DMS79 treated with DMSO at 0.1 percent for 48 hours (cell line): ENCODE results near the gene RMI1.
A peak's percentile ranks its signal among the peaks of the same experiment; 100 is the strongest.
"Not testable (repeated sequence)": the region's sequence is repeated elsewhere in the genome, so short reads cannot be mapped to it uniquely, and the experiment has no call there.

Experiments
- DNase-seq: peaks from one replicate; lab custom pipeline; 2025; lab: John Stamatoyannopoulos, UW

The RMI1 gene

DNA sequence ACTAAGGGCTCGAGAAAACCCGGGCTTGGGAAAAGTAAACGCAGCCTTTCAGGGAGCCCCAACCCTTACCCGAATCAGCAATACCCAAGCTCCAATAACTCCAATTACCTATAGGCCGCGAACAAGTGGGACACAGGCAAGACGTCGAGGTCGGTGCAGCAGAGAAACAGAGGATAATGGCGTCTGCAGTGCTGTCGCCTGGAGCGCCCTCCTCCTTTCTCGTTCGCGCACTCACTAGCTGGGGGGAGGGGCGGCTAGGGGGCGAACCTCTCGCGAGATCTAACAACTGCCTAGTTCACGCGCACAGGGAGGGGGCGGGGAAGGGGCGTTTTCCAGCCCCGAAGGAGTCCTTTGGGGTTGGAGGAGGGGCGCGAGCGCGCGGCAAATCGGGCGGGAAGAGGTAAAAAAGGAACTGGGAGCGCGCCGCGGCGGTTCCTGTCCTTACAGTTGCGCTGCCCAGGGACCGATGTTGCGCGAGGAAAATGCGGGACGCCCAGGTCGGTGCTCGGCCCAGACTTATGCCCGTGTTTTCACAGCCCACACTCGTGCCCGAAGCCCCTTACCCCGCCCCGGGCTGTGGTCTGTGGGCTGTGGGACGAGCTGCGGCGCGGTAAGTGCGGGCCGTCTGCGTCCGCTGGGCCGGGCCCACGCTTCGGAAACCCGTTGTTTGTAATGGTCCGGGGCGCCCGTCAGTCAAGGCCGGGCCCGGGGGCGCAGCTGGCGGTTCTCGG lies at the start of gene RMI1:
Gene RMI1, plus strand, starts transcription at position 411 of the 731 bp plus-strand sequence. CDS start 20,182 bp downstream, outside the sequence.
- peak; percentile 77 for DNase-seq

DNA sequence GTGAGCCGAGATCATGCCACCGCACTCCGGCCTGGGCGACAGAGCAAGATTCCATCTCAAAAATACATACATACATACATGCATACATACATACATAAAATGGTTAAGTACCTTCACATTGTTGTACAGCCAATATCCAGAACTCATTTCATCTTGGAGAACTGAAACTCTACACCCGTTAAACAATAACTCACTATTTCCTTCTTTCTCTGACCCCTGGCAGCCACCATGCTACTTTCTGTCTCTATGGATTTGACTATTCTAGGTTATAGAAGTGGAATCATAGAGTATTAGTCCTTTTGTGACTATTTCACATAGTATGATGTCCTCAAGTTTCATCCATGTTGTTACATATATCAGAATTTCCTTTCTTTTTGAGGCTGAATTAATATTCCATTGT lies 49.7 kb upstream of the RMI1 start:
- no peak for DNase-seq

DNA sequence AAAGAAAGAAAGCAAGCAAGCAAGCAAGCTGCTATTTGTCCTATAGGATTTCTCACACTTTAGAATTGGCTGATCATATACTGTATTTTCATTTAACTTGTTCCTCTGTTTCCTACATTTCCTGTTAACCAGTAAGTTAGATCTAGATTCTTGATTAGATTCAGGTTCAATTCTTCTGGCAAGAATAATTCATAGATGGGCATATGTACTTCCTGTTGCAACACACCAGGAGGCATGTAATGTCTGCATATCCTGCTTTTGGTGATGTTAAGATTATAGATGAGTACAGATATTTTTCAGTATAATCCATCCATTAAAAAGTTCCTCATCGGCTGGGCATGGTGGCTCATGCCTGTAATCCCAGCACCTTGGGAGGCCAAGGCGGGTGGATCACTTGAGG lies 48.6 kb upstream of the RMI1 start:
- DNase-seq = no peak

DNA sequence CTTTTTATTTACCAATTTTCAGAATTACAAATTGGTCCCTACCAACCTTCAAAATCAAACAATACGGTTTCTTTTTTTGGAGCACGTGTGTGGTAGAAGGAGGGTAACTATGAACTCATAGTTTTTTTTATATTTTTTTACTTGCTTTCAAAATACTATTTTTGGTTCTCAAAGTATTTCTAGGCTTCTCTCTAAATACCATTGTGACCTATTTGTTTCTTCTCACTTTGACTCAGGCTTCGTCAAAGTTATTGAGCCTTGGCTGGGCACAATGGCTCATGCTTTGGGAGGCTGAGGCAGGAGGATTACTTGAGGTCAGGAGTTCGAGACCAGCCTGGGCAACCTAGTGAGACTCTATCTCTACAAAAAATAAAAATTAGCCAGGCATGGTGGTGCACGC lies 47.8 kb upstream of the RMI1 start:
- no peak for DNase-seq

DNA sequence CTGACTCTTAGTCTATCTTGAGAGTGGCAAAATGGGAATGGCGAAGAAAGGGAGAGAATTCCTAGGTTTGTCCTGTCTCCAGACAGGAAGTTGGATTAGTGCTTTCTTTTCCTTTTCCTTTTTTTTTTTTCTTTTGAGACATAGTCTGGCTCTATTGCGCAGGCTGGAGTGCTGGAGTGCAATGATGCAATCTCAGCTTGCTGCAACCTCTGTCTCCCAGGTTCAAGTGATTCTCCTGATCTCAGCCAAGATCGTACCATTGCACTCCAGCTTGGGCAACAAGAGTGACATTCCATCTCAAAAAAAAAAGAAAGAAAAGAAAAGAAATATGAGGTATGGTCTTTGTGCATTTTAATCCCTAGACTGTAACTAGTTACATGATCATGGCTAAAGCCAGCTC lies 46.8 kb upstream of the RMI1 start:
- no peak for DNase-seq

DNA sequence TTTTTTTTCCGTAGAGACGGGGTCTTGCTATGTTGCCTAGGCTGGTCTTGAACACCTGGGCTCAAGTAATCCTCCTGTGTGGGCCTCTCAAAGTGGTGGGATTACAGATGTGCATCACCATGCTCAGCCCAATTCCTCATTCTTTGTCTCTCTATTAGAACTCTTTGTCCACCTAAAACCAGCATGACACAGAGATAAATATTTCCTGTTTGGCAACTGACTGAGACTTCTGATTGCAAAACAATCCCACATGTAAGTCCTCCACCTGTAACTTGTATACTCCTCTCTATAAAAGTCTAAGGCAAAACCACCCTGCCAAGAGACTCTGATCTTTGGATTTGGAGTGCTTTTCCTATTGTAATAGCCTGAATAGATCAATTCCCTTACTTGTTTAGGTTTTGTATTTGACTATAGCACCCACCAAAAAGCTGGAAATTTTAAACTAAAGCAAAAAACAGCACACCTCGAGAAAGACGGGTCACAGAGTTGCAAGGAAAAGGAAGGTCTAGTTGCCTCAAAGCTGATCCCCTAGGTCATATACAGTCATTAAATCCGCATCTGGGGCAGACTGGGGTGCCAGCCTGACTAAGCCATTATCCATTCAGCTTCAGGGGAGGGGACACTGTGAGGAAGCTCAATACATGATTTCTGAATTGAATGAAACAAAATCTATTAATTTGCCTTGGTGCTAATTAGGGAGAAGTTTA lies 45.9 kb upstream of the RMI1 start:
- DNase-seq = no peak

DNA sequence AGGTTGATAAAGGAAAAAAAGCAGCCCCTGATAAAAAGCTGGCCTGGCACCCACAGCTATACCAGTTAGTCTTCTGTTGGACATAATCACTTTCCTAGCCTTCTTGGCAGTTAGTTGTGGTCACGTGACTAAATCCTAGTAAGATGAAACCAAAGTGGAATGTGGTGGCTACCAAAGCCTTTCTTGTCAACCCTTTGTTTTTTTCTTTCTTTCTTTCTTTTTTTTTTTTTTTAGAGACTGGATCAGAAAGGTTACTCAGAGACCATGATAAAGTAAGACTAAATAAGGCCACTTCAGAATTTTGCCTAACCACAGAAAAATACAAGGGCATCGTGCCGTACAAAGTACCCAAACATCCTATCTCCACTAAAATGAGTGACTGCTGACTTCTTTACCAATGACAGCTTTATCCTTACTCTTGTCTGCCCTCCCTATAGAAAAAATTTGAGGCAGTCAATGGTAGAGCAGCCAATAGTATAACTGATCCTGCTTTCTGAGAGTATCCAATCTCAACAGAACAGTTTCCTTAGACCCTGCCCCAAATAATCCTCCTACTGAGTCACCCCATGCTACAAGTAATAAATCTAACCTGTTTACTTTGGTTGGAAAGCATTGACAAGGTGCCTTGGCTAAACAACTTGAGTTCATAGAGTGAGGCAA lies 45.2 kb upstream of the RMI1 start:
- peak; percentile 6 for DNase-seq

DNA sequence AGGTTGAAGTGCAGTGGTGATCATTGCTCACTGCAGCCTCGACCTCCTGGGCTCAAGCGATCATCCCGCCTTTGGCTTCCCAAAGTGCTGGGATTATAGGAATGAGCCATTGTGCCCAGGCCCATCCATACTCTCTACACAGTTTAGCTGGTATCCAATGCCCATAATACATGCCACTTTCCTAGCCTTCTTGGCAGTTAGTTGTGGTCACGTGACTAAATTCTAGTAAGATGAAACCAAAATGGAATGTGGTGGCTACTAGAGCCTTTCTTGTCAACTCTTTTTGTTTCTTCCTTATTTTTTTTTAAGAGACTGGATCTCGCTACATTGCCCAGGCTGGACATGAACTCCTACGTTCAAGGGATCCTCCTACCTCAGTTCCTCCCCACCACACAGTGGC lies 44.1 kb upstream of the RMI1 start:
- no peak for DNase-seq

DNA sequence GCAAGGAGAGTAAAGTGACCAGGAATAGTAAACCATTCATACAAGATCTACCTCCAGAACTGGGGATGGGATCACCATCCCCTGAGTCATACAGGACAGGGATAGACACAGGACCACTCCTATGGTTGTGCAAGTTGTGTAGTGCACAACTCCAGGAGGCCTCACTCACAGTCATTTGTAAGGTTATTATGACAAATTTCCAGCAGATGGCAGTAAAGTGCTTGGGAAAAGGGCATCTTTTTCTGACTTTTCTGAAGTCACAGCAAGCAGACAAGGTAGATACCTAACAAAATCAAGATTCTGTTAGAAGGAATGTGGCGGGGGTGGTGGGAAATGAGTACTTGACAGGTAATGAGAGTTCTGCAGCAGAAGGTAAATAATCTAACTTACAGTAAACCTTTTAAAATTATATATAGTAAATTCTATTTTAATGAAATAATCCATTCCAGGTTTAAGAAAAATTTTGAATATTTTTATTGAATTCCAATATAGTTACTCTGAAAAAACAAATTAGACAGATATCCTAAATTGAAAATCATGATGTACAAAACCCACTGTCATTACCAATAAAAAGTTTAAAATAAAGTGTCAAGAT lies 42.6 kb upstream of the RMI1 start:
- peak; percentile 14 for DNase-seq

DNA sequence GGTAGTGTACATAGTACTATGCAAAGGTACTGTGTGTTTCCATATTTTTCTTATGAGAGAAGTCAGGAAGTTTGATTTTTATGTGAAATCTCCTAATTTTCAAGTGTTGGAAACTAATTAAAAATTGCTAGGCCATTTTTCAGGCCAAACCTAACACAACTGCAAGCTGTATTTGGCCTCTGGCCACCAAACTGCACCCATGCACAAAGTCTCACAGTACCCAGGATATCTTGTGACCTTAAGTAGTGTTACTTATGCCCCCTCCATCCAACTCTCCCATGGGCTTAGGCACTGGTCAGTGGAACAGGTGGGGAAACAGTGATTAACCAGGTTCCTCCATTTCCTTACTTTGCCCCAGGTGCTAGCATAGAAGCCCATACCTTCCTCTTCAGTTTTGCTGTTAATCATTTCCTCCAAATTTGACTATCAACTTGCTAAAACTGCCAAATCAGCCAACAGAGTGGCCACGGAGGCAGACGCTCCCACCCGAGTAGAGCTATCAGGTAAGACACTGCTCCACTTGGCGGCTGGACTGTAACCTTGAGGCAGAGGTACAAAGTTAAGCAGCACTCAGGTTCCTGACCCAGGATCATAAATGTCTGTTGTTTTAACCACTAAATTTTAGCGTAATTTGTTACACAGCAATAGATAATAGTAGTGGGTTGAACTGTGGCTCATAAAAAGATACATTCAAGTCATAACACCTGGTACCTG lies 39.9 kb upstream of the RMI1 start:
- no peak for DNase-seq

DNA sequence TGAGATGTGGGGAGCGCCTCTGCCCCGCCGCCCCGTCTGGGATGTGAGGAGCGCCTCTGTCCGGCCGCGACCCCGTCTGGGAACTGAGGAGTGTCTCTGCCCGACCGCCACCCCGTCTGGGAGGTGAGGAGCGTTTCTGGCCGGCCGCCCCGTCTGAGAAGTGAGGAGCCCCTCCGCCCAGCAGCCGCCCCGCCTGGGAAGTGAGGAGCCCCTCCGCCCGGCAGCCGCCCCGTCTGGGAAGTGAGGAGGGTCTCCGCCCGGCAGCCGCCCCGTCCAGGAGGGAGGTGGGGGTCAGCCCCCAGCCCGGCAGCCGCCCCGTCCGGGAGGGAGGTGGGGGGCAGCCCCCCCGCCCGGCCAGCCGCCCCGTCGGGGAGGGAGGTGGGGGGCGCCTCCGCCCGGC lies 32.5 kb upstream of the RMI1 start:
- not testable (repeated sequence) for DNase-seq

DNA sequence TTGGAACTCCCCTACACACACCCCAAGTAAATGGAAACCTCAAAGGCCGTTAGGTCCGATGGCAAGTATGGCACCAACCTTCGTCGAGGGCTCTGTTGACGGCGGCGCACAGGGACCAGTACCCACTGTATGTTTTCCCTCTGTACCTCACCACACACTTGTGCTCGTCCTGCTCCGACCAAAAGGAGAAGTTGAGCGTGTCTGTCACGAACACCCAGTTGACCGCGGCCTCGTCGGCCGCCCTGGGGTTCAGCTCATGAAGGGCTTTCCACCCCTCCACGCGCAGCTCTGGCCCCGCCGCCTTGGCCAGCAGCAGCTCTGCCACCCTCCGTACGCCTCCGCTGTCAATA lies 24.5 kb upstream of the RMI1 start:
- DNase-seq = no peak

DNA sequence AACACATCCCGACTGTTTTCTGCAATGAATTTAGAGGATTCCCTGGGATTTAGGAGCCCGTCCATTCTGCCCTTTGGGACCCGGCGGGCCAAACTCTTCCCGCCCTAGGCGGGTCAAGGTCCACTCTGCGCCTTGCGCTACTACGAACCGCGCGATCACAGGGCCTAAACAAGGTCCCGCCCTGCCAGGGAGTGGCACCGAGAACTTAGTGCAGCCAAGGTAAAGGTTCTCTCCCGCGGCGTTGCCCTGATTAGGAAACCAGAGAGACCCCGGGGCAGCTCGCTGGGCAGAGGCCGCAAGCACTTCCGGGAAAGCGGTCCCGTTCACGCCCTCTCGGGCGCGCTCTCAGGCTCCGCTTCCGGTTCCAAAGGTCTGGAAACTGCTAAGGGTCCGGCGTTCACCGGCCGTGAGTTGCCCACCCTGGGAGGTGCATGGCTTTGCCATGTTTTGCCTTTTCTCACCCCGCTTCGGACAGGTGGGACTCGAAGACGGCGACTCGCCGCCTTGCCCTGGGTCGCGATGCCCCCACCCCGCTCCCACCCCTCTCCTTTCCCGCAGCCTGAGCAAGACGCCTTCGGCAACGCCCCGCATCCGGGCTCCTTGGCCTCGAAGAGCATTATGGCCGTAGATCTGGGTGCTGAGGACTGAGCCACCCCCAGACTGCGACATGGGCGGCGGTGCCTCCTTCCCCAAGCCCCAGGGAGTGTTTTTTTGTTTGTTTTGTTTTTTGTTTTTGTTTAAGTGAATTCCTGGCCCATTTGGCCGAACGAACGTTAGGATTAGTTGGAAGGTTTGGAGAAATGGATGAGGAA lies 24.0 kb upstream of the RMI1 start:
- DNase-seq = peak; percentile 46

DNA sequence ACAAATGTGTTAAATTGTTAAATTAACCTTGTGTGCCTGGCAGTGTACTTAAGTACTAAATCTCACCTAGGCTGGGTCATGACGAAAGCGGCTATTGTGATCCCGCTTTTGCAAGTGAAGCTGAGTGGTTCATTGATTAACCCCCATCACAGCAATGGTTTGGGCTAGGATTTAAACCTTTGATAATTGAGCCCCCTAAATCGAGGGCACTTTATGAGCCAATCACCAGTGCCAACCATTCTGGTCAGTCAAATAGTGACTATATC lies 23.4 kb upstream of the RMI1 start:
- no peak for DNase-seq

DNA sequence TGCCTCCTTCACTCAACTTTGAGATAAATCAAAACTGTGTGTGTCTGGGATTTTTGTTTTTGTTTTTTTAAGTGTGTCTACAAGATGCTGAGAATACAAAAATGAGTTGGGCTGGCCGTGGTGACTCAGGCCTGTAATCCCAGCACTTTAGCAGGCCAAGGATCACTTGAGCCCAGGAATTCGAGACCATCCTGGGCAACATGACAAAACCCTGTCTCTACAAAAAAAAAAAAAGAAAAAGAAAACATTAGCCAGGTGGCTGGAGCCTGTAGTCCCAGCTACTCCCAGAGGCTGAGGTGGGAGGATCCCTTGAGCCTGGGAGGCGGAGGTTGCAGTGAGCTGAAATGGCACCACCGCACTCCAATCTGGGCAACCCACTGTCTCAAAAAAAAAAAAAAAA lies 21.5 kb upstream of the RMI1 start:
- DNase-seq = no peak

DNA sequence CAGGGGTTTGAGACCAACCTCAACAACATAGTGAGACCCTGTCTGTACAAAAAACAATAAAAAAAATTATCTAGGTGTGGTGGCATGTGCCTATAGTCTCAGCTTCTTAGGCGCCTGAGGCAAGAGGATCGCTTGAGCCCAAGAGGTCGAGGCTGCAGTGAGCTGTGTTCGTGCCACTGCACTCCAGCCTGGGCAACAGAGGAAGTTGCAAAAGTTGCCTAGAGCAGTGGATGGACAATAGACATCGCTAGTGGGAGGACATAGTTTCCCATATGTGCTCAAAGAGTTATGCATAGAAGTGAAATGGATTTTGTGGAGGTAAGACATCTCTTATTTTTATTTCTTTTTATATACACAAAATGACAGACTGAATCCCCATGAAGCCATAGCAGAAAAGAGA lies 19.6 kb upstream of the RMI1 start:
- DNase-seq = no peak

DNA sequence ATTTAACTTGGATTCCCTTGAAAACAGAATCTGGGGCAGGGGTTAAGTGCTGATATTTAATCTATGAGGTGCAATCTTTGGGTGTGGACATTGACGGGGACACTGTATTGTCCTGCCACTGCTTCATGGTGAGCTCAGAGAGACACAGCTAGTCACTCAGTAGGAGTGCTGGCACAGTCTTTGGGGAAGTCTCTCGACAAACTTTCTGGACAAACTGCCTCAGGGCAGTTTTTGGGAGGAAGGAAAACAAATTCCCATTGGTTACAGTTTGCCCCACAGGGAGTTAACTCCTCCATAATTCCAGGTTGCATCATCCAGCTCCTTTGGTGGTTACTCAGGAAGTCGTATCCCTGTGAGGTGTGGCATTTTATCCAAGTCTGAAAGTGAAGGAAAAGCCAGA lies 18.4 kb upstream of the RMI1 start:
- no peak for DNase-seq

DNA sequence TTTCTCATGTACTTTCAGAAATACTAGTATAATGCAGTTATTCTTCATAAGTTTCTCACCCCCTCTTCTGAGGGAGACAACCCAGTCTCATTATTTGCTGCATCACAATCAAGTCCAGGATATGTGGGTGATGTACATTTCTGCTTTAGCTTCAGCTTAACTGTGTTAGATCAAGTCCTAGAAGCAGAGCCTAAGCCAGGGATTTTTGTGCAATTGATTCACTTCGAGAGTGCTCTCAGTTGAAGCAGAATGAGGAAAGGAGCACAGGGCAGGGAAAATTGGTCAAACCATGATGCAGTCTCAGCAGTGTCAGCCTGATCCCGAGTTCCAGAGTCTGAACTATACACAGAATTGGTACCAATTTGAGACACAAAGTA lies 15.6 kb upstream of the RMI1 start:
- no peak for DNase-seq

DNA sequence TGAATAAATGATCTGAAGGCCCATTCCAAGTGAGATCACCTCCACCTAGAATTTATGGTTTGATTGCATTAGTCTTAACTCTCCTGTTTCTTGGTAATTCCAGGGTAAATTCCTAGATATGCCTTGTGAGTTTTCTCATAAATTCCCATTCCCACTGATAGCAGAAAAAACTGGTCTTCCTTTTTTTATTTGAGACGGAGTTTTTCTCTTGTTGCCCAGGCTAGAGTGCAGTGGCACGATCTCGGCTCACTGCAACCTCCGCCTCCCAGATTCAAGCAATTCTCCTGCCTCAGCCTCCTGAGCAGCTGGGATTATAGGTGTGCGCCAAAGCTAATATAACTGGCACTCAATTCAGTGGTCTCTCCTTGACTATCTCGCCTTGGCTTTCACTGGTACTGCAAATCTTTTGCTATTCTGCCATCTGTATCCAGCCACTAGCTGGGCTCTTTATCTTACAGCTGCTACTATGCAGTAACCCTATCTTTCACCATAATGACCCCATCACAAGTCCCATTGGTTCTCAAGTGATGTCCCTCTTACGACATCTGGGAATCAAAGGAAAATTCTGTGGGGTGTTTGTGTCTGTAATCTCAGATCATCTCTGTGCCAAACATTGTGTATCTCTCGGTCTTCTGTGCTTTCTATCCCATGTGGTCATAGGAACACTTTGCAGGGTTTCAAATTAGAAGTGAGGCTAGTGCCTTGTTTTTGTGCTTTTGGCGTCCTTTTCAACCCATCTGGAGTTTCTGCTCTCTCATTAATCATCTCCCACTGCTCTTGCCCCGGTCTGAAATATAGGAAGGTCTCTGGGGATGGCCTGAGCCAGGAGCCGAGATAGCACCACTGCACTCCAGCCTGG lies 15.0 kb upstream of the RMI1 start:
- DNase-seq = no peak

DNA sequence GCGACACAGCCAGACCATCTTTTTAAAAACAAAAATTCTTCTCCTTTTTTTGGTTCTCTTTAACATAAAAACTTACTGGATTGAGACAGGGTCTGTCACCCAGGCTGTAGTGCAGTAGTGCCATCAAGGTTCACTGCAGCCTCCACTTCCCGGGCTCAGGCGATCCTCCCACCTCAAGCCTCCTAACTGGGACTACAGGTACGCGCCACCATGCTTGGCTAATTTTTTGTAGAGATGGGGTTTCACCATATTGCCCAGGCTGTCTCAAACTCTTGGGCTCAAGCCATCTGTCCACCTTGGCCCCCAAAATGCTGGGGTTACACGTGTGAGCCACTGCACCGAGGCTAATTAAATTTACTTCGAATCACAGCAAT lies 14.4 kb upstream of the RMI1 start:
- DNase-seq = no peak

DNA sequence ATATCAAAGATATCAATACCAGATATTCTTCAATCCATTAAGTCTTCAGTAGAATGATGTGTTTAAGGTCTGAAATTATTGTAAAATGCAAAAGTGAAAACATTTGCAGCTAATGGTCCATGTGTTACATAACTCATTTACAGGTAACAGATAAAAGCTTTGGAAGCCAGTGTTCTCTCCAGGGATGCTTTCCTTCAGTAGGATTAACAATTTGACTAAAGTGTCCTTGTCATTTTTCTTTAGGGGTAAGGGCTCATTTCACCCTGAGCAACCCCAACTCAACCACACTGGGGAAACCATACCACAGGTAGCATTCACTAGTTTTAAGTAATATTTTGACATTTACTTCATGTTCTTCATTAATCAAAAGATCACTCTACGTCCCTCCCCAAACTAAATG lies 13.5 kb upstream of the RMI1 start:
- DNase-seq = no peak
